Esophagus squamous epithelium (tissue), 5 donors: ENCODE results near the gene DOK4. TPM values are rescaled to one million over a fixed set of nuclear protein-coding genes. Genes with fewer than 3 reads are reported as not detected.

Experiments
- DNase-seq: peaks from one replicate; lab custom pipeline; 2025; lab: John Stamatoyannopoulos, UW
- H3K27ac ChIP-seq, 4 donors: fragments of 200-600 bp; sonication (generic); one replicate each; pipeline ENCODE4 v1.5.1; 2016 to 2019; ENCODE audit warnings: mild to moderate bottlenecking in 1 of 4
- H3K27me3 ChIP-seq, 4 donors: fragments of 200-600 bp; sonication (generic); 1 replicate in 3 of 4; 2 replicates in 1 of 4; pipeline versions ENCODE4 v1.5.1 to v1.6.0; 2017 to 2021; ENCODE audit warnings: antibody characterized with exemption in 1 of 4
- H3K36me3 ChIP-seq, 3 donors: fragments of 200-600 bp; sonication (generic); one replicate each; pipeline ENCODE4 v1.5.1; 2016 to 2019
- H3K4me1 ChIP-seq, 3 donors: fragments of 200-600 bp; sonication (generic); one replicate each; pipeline ENCODE4 v1.5.1; 2017 to 2019
- H3K4me3 ChIP-seq, 4 donors: fragments of 200-600 bp; sonication (generic); 1 replicate in 3 of 4; 2 replicates in 1 of 4; pipeline ENCODE4 v1.5.1; 2016 to 2019; ENCODE audit warnings: mild to moderate bottlenecking in 2 of 4, moderate library complexity in 1 of 4
- H3K9me3 ChIP-seq, 3 donors: fragments of 200-600 bp; sonication (generic); one replicate each; pipeline ENCODE4 v1.5.1; 2016 to 2019
- POLR2A ChIP-seq, 4 donors: fragments of 450-650 bp; IDR thresholded peaks; one replicate each; pipeline ENCODE4 v1.6.1; 2017; ENCODE audit warnings: antibody characterized with exemption in 4 of 4, mild to moderate bottlenecking in 4 of 4, moderate library complexity in 3 of 4
- WGBS, 2 donors: methylation state at CpG; one replicate each; pipeline ENCODE4 v1.1.5; 2018; 5-methylcytosine and 5-hydroxymethylcytosine counted together
- intact Hi-C: fragments of 100-400 bp; cut with DNase I; formaldehyde crosslinking; loops from one replicate; pipeline ENCODE4 v1.15.0; 2022
- total RNA-seq, 4 donors: library from RNA; depleted of rRNA; stranded (reverse); fragments of >200 nt; gene quantifications; one replicate each; pipeline ENCODE4 v1.1.0, GENCODE V29; 2016
- TF ChIP-seq, protein P1 (sequence below), 6 experiments: fragments of 450-650 bp in 4 of 6; fragments of 200-600 bp in 2 of 6; sonication (generic) in 2 of 6; IDR thresholded peaks; one replicate each; pipeline ENCODE4 v1.5.1; 2016 to 2019; ENCODE audit warnings: antibody characterized with exemption in 6 of 6, mild to moderate bottlenecking in 4 of 6, moderate library complexity in 4 of 6
- donor health status: DM: yes; HTN: yes; CAD: no.

Gene DOK4
- total RNA-seq, 4 donors from 2014 or later, result 20.7 to 42.7 (median 28.8) TPM

DNA sequence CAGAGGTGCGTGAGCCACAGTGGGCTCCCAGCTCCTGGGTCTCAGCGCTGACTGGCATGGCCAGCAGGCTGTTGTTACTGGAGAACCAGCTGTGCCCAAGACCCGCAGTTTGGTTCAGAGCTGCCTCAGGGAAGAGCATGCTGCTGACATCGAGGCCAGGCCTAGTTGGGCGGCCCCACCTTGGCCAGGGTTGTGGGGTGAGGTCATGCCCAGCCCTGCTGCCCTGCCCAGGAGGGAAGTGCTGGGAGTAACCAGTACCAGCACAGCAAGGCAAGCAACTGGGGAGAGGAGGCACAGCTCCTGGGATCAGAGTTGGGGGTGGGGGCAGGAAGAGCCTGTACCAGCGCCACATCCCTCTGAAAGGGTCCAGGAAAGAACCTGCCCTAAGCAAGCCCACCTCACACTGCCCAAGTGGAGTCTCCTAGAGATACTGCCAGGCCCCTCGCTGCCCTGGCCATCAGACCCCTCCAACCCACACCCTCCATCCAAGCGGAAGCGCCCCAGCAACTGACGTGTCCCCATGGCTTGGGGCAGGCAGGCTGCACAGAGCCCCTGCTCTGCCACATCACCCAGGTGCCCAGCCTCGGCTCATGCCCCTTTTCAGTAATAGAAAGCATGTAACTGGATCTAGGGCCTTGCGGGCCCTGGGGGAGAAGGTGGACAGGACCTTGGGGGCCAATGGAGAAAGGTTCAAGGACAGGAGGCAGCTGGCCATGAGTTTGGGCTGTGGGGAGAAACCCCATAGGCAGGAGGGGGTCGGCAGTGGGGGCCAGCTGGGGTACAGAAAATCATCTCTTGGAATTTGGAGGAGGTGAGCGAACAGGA is 990 bp downstream of the DOK4 start:
- 25 to 45% methylated on average over 6 to 8 of the region's 14 CpGs for WGBS, 2 donors
- Histone ChIP-seq H3K27ac (peak overlapping the region; percentile 81 to 93 (median 90)), H3K9me3 (no peaks in the 10 kb centered on the region), H3K27me3 (no peaks in the 10 kb centered on the region), H3K4me3 (peak overlapping the region; percentile 78 to 90 (median 82)), H3K36me3 (no peaks in the 10 kb centered on the region), H3K4me1 (peaks cover 21 to 40% (median 26%) of the 10 kb centered on the region in 3 donors)
- intact Hi-C loops, result no loop called here
- DNase-seq, result no peak
- TF ChIP-seq, protein P1, sequence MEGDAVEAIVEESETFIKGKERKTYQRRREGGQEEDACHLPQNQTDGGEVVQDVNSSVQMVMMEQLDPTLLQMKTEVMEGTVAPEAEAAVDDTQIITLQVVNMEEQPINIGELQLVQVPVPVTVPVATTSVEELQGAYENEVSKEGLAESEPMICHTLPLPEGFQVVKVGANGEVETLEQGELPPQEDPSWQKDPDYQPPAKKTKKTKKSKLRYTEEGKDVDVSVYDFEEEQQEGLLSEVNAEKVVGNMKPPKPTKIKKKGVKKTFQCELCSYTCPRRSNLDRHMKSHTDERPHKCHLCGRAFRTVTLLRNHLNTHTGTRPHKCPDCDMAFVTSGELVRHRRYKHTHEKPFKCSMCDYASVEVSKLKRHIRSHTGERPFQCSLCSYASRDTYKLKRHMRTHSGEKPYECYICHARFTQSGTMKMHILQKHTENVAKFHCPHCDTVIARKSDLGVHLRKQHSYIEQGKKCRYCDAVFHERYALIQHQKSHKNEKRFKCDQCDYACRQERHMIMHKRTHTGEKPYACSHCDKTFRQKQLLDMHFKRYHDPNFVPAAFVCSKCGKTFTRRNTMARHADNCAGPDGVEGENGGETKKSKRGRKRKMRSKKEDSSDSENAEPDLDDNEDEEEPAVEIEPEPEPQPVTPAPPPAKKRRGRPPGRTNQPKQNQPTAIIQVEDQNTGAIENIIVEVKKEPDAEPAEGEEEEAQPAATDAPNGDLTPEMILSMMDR (IDR thresholded peaks at IDR 0.05), result no peak
- no peak for TF ChIP-seq POLR2A (IDR thresholded peaks at IDR 0.05)

DNA sequence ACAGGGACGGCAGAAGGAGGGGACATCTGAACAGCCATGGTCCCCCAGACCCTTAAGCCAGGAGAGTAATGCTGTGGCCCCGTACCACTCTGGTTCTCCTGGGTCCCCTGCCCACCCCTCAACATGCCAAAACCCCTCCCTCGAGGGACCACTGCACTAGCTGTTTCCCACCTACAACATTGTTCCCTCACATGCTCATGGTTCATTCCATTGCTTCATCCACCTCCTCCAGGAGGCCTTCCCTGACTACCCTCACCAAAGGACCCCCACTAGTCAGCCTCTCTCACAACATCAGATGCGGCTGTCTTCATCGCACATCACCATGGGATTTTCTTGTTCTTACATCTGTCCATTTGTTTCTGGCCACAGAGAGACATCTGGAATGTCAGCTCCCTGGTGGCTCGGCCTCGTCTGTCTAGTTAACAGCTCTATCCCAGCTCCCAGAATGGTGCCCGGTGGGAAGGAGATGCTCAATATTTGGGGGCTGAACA is 1.7 kb downstream of the DOK4 start:
- Histone ChIP-seq H3K27ac (peak overlapping the region in 1 of 4 donors; percentile 93), H3K27me3 (no peaks in the 10 kb centered on the region), H3K4me3 (no peak overlapping the region), H3K4me1 (peaks cover 29 to 47% (median 32%) of the 10 kb centered on the region in 3 donors), H3K36me3 (no peaks in the 10 kb centered on the region), H3K9me3 (no peaks in the 10 kb centered on the region)
- TF ChIP-seq, protein P1 (IDR thresholded peaks at IDR 0.05), result no peak
- TF ChIP-seq POLR2A (IDR thresholded peaks at IDR 0.05), result no peak
- intact Hi-C loops, result no loop called here
- WGBS, 2 donors, result 81 to 88% methylated on average over 8 of the region's 8 CpGs
- DNase-seq, result no peak

DNA sequence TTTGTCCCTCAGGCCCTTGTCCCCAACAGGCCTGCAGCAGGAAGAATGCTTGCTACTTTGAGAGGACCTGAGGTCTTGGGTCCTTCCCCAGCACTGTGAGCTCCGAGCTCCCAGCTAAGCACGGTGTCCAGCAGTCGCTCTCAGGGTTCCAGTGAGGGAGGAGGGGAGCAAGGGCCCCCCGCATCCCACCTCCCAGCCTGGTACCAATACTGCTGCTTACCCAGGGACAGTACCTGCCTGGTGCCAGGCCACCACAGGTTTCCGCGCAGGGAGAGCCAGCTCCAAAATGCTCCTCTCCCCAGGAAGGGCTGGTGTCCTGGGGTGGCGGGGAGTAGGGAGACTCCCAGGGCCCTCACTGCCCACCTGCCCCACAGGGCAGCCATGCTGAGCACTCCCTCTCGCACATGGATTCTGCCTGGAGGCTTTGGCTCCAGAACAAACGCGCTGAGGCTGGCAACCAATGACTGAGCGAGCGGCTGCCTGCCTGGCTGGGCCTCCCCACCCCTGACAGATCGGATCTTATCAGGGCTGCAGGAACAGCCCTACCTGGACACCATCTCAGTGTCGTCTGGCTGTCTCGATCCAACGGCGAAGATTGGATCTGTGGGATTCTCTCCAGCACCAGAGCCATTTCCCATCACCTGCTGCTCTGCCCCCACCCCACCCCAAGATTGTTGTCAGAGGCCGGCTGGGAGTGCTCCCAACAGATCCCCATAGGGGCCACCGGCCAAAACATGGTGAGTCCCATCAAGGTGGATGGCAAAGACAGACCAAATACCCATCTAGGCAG is 2.4 kb downstream of the DOK4 start:
- WGBS, 2 donors, result 8 to 46% methylated on average over 2 to 4 of the region's 19 CpGs
- Histone ChIP-seq H3K36me3 (peaks cover 0 to 5% (median 0%) of the 10 kb centered on the region in 3 donors), H3K9me3 (no peaks in the 10 kb centered on the region), H3K4me1 (peaks cover 35 to 54% (median 38%) of the 10 kb centered on the region in 3 donors), H3K27me3 (no peaks in the 10 kb centered on the region), H3K4me3 (no peak overlapping the region), H3K27ac (no peak overlapping the region)
- no peak for TF ChIP-seq POLR2A (IDR thresholded peaks at IDR 0.05)
- TF ChIP-seq, protein P1 (IDR thresholded peaks at IDR 0.05), result no peak
- no peak for DNase-seq
- intact Hi-C loops, result no loop called here

DNA sequence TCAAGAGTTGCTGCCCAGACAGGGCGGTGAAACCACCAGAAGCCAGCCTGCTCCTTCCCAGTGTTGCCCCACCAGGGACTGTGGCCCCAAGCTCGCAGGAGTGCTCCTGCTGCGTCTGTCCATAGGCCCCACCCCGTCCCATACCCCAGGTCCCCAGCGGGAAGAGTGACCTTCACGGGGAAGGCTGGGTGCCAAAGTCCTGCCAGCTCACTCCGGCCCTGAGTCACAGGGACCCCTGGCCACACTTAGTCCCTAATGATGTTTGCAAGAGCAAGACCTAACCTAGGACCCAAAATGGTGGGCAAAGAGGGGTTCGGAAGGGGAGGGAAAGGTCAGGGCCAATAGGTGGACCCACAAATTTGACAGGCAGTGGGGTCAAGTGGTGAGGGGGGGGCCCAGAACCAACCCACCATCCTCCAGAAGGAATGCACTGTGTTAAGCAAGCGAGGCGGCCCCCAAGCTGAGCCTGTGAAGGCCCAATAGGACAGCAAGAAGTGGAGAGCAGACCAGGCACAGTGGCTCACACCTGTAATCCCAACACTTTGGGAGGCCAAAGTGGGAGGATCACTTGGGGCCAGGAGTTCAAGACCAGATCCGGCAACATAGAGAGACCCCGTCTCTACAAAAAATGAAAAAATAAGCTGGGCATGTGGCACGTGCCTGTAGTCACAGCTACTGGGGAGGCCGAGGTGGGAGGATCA is 3.3 kb downstream of the DOK4 start:
- peaks cover 0 to 15% (median 0%) of the 10 kb centered on the region in 3 donors for H3K36me3 ChIP-seq
- H3K27ac ChIP-seq, result no peak overlapping the region
- no peak for DNase-seq
- H3K4me3 ChIP-seq, result no peak overlapping the region
- WGBS, 2 donors, result 79 to 83% methylated on average over 8 of the region's 14 CpGs
- H3K4me1 ChIP-seq, result peaks cover 42 to 63% (median 46%) of the 10 kb centered on the region in 3 donors
- no peaks in the 10 kb centered on the region for H3K9me3 ChIP-seq
- intact Hi-C loops, result no loop called here
- H3K27me3 ChIP-seq, result no peaks in the 10 kb centered on the region
- no peak for TF ChIP-seq POLR2A (IDR thresholded peaks at IDR 0.05)
- TF ChIP-seq, protein P1 (IDR thresholded peaks at IDR 0.05), result no peak
